Panc1 (cell line): ENCODE measurements around the gene BRME1. TPM values are rescaled to one million over a fixed set of nuclear protein-coding genes. Genes with fewer than 3 reads are reported as not detected.

Source experiments
- ATAC-seq: fragments of 200-7000 bp; cut with Tn5 transposase; 2 replicates; pipeline ENCODE4 v1.9.1; 2020; ENCODE audit warnings: mild to moderate bottlenecking, moderate library complexity
- Bru-seq: library from RNA; stranded (reverse); fragments of 400-500 nt; gene quantifications from one replicate; lab custom pipeline; 2021; lab: Mats Ljungman, UMichigan
- BruChase-seq, 2 experiments: library from RNA; stranded (reverse); fragments of 400-500 nt; gene quantifications; one replicate each; lab custom pipeline; 2021; lab: Mats Ljungman, UMichigan
- BruUV-seq: library from RNA; stranded (reverse); fragments of 400-500 nt; replicated peaks from 2 replicates; lab custom pipeline; 2021; lab: Mats Ljungman, UMichigan
- CTCF ChIA-PET: fragments of 300-600 bp; sonication (Branson Sonifier 250); formaldehyde crosslinking; loops from one replicate; lab custom pipeline; 2022; ENCODE audit warnings: antibody characterized with exemption; lab: Charles Lee
- POLR2A ChIA-PET: fragments of 300-600 bp; sonication (Branson Sonifier 250); formaldehyde crosslinking; loops from one replicate; lab custom pipeline; 2022; ENCODE audit warnings: antibody characterized with exemption; lab: Charles Lee
- DNase-seq: peaks from one replicate; pipeline ENCODE4 v3.0.0-alpha.2; 2010; ENCODE audit warnings: low read depth, low spot score
- H3K27ac ChIP-seq: 2 replicates; pipeline ENCODE4 v1.5.1; 2011; ENCODE audit warnings: mild to moderate bottlenecking, low read length, inconsistent platforms
- H3K27me3 ChIP-seq: fragments of 200-500 bp; sonication (Bioruptor generic); 2 replicates; pipeline ENCODE4 v1.6.0; 2014; ENCODE audit warnings: low read length, inconsistent platforms; ENCODE audit not compliant: control insufficient read depth, insufficient read depth
- H3K36me3 ChIP-seq: fragments of 200-500 bp; sonication (Bioruptor generic); 2 replicates; pipeline ENCODE4 v1.5.1; 2014; ENCODE audit warnings: inconsistent platforms, mild to moderate bottlenecking, low read length, moderate library complexity; ENCODE audit not compliant: control insufficient read depth, insufficient read depth
- H3K4me1 ChIP-seq: 2 replicates; pipeline ENCODE4 v1.5.1; 2011; ENCODE audit warnings: inconsistent platforms, mild to moderate bottlenecking, low read length, moderate library complexity; ENCODE audit not compliant: control insufficient read depth, insufficient read depth
- H3K4me3 ChIP-seq, 2 experiments: 2 replicates each; pipeline ENCODE4 v1.5.1; 2011 to 2012; ENCODE audit warnings: low read depth in 2 of 2, low read length in 2 of 2, mild to moderate bottlenecking in 2 of 2, inconsistent platforms in 1 of 2, moderate library complexity in 1 of 2
- H3K9me3 ChIP-seq: fragments of 200-500 bp; sonication (Bioruptor generic); 2 replicates; pipeline ENCODE4 v1.5.1; 2014; ENCODE audit warnings: low read depth, mild to moderate bottlenecking, inconsistent platforms, low read length, moderate library complexity; ENCODE audit not compliant: control insufficient read depth, insufficient read depth
- POLR2AphosphoS5 ChIP-seq: IDR thresholded peaks from 2 replicates; pipeline ENCODE4 v1.6.1; 2012; ENCODE audit warnings: mild to moderate bottlenecking, low read depth, low read length, moderate library complexity
- SIN3A ChIP-seq: IDR thresholded peaks from 2 replicates; pipeline ENCODE4 v1.6.1; 2012; ENCODE audit warnings: low read depth, mild to moderate bottlenecking, low read length, moderate library complexity, borderline replicate concordance; ENCODE audit not compliant: insufficient read depth
- TCF7L2 ChIP-seq: IDR thresholded peaks from 2 replicates; pipeline ENCODE4 v1.6.1; 2011; ENCODE audit warnings: mild to moderate bottlenecking, low read depth, low read length, inconsistent platforms
- in situ Hi-C: cut with HindIII; loops from 2 replicates; pipeline ENCODE4 v1.10.0; 2016; ENCODE audit warnings: low sequenced_read_pairs, low pct_unique_long_range_greater_than_20kb
- intact Hi-C: fragments of 100-400 bp; cut with micrococcal nuclease; formaldehyde crosslinking; loops from one replicate; pipeline ENCODE4 v1.10.0; 2022; ENCODE audit not compliant: unreplicated experiment
- long read RNA-seq: library from polyadenylated mRNA; unstranded; transcript quantifications from one replicate; pipeline ENCODE4 v2.0.0, GENCODE V29; 2021; ENCODE audit not compliant: unreplicated experiment
- polyA plus RNA-seq: library from polyadenylated mRNA; unstranded; fragments of >200 nt; gene quantifications from one replicate; pipeline ENCODE4 v1.2.1, GENCODE V29; 2012; ENCODE audit warnings: missing spikeins; ENCODE audit not compliant: insufficient read length
- total RNA-seq: library from RNA; stranded (reverse); gene quantifications from one replicate; pipeline ENCODE4 v1.2.1, GENCODE V29; 2021; ENCODE audit not compliant: unreplicated experiment
- TF ChIP-seq, protein P1 (sequence below), 2 experiments: IDR thresholded peaks; 2 replicates each; pipeline ENCODE4 v1.6.1; 2011 to 2012; ENCODE audit warnings: low read depth in 2 of 2, control low read depth in 1 of 2, low read length in 1 of 2, mild to moderate bottlenecking in 1 of 2, moderate library complexity in 1 of 2; ENCODE audit not compliant: insufficient read depth in 1 of 2
- TF ChIP-seq, protein P2 (sequence below): fragments of 450-650 bp; IDR thresholded peaks from 2 replicates; pipeline ENCODE4 v1.5.1; 2017; ENCODE audit warnings: mild to moderate bottlenecking

Gene BRME1
- total RNA-seq (6.5 TPM), Bru-seq, nascent RNA (percentile 40 among the genes with signal in this experiment), BruChase-seq, experiment 1, labeled RNA remaining after a 2-hour chase (percentile 44 among the genes with signal in this experiment), BruChase-seq, experiment 2, labeled RNA remaining after a 6-hour chase (percentile 45 among the genes with signal in this experiment)
- 10.9 TPM for polyA plus RNA-seq
- long read RNA-seq, partial matches to known transcripts, result 2 of 12 reads
- long read RNA-seq, other reads (novel, unspliced or antisense), result 10 of 12 reads

DNA sequence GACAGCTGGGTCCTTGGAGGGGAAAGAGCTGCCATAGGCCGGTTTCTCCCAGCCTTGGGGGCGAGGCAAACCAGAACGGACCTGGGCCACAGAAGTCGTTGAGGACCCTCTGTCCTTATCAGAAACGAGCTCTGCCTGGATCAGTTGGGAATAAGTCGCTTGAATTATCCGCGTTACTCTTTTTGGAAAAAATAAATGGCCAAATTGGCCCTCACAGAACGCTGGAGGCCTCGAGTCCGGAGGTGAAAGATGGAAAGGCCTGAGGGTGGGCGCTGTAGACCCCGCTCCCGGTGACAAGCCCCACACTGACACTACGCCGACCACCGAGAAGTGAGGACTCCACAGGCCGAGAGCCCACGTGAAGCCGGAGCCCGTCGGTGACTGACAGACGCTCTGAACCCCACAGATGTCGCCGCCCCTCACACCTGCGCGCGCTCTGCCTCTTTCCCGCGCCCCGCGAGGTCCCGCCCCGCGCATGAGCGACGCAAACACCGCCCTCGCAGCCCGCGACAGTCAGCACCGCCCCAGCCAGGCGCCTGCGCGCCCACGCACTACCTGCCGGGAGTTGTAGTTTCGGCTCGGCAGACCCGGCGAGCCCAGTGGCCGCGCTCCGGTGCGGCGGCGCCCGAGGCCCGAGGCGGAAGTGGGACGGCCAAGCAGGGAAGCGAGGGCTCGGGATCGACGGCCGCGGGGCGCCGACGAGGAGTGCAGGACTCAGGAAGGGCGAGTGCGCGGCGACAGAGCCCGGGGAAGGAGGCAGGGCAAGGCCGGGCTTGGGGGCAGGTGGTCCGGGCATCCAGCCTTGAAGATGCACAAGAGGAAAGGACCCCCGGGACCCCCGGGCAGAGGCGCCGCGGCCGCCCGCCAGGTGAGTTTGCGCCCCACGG is at the start of gene BRME1, which contains the start of gene CC2D1A:
Gene BRME1 (minus strand): TSS at position 484 of the 887 bp plus-strand sequence. CDS start 1,225 bp downstream, outside the sequence.
Gene CC2D1A (plus strand): TSS at position 568 of the 887 bp plus-strand sequence. CDS start 241 bp downstream, at position 809.
- Histone ChIP-seq H3K4me3 (peak within 1 kb of the TSS; percentile 67 to 68), H3K9me3 (no peaks in the 10 kb centered on the region), H3K27me3 (no peaks in the 10 kb centered on the region), H3K36me3 (no peaks in the 10 kb centered on the region; the same call in 1 of the 2 replicates), H3K4me1 (no peaks in the 10 kb centered on the region), H3K27ac (peak within 1 kb of the TSS; percentile 69)
- peak; percentile 35; the same call in 1 of the 2 replicates for TF ChIP-seq SIN3A
- TF ChIP-seq, protein P1, sequence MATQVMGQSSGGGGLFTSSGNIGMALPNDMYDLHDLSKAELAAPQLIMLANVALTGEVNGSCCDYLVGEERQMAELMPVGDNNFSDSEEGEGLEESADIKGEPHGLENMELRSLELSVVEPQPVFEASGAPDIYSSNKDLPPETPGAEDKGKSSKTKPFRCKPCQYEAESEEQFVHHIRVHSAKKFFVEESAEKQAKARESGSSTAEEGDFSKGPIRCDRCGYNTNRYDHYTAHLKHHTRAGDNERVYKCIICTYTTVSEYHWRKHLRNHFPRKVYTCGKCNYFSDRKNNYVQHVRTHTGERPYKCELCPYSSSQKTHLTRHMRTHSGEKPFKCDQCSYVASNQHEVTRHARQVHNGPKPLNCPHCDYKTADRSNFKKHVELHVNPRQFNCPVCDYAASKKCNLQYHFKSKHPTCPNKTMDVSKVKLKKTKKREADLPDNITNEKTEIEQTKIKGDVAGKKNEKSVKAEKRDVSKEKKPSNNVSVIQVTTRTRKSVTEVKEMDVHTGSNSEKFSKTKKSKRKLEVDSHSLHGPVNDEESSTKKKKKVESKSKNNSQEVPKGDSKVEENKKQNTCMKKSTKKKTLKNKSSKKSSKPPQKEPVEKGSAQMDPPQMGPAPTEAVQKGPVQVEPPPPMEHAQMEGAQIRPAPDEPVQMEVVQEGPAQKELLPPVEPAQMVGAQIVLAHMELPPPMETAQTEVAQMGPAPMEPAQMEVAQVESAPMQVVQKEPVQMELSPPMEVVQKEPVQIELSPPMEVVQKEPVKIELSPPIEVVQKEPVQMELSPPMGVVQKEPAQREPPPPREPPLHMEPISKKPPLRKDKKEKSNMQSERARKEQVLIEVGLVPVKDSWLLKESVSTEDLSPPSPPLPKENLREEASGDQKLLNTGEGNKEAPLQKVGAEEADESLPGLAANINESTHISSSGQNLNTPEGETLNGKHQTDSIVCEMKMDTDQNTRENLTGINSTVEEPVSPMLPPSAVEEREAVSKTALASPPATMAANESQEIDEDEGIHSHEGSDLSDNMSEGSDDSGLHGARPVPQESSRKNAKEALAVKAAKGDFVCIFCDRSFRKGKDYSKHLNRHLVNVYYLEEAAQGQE (IDR thresholded peaks at IDR 0.05; ENCODE audit: insufficient read depth in 1 of 2, low read depth in 2 of 2, low read length in 1 of 2), result no peak
- DNase-seq (peak; percentile 39), ATAC-seq (peak; percentile 99)
- in situ Hi-C loops, result no loop called here
- CTCF ChIA-PET, result interaction anchor here (0.6 kb wide), 1 partner anchor 18 kb away, joined by 4 read pairs; no protein-coding TSS in a partner anchor
- intact Hi-C loops, result no loop called here
- BruUV-seq, result no TSS peak
- POLR2A ChIA-PET, result interaction anchor here (0.6 kb wide), 1 partner anchor 1917 kb away, joined by 3 read pairs; no protein-coding TSS in a partner anchor

DNA sequence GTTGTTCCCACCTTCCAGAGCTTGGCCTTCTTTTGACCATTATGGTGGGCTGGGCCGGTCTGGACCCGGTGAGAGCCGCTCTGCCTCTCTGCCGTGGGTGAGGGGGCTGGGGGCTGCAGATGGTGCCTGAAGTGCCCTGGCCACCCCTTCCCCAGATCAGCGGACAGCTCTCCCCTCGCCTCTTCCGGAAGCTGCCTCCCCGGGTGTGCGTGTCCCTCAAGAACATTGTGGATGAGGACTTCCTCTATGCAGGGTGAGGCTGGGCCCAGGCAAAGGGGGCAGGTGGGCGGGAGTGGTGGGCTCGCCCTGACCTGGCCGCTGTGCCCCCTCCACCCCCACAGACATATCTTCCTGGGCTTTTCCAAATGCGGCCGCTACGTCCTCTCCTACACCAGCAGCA is 48.3 kb upstream of the BRME1 start:
- in situ Hi-C loops, result no loop called here
- peaks cover 6% of the 10 kb centered on the region for H3K4me1 ChIP-seq
- CTCF ChIA-PET, result no interaction called here
- H3K4me3 ChIP-seq, result no peak overlapping the region
- DNase-seq (no peak), ATAC-seq (no peak)
- H3K27me3 ChIP-seq, result no peaks in the 10 kb centered on the region
- intact Hi-C loops, result no loop called here
- no peaks in the 10 kb centered on the region; the same call in 1 of the 2 replicates for H3K36me3 ChIP-seq
- H3K27ac ChIP-seq, result no peak overlapping the region
- TF ChIP-seq, protein P1 (IDR thresholded peaks at IDR 0.05; ENCODE audit: insufficient read depth in 1 of 2, low read depth in 2 of 2, low read length in 1 of 2), result no peak
- TF ChIP-seq SIN3A (no peak), POLR2AphosphoS5 (no peak), TCF7L2 (no peak)
- TF ChIP-seq, protein P2, sequence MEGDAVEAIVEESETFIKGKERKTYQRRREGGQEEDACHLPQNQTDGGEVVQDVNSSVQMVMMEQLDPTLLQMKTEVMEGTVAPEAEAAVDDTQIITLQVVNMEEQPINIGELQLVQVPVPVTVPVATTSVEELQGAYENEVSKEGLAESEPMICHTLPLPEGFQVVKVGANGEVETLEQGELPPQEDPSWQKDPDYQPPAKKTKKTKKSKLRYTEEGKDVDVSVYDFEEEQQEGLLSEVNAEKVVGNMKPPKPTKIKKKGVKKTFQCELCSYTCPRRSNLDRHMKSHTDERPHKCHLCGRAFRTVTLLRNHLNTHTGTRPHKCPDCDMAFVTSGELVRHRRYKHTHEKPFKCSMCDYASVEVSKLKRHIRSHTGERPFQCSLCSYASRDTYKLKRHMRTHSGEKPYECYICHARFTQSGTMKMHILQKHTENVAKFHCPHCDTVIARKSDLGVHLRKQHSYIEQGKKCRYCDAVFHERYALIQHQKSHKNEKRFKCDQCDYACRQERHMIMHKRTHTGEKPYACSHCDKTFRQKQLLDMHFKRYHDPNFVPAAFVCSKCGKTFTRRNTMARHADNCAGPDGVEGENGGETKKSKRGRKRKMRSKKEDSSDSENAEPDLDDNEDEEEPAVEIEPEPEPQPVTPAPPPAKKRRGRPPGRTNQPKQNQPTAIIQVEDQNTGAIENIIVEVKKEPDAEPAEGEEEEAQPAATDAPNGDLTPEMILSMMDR, result no peak
- POLR2A ChIA-PET, result no interaction called here
- BruUV-seq, result no TSS peak
- no peaks in the 10 kb centered on the region for H3K9me3 ChIP-seq
